ENCODE data around the gene SRSF8. TPM values are rescaled to one million over a fixed set of nuclear protein-coding genes. Genes with fewer than 3 reads are reported as not detected.
A peak's percentile ranks its signal among the peaks of the same experiment; 100 is the strongest.
"Not testable (repeated sequence)": the region's sequence is repeated elsewhere in the genome, so short reads cannot be mapped to it uniquely, and the experiment has no call there.

The SRSF8 gene
- 10 to 100 TPM; 40.4 to 46.1 TPM for total RNA-seq

- Histone ChIP-seq H3K4me3 (peak within 1 kb of the TSS; percentile 85 to 86), H3K9me3 (no peaks in the 10 kb centered on the region), H3K27ac (peak within 1 kb of the TSS; percentile 97 to 98), H3K4me1 (replicated peaks) (no peaks in the 10 kb centered on the region), H3K27me3 (replicated peaks; ENCODE audit: insufficient read depth) (no peaks in the 10 kb centered on the region), H3K36me3 (no peaks in the 10 kb centered on the region)
- peak; percentile 50 for TF ChIP-seq POLR2AphosphoS5 (IDR thresholded peaks at IDR 0.05)
- TF ChIP-seq CTCF (IDR thresholded peaks at IDR 0.05) = no peak
- WGBS = 0% methylated on average over 4 of the region's 4 CpGs
- intact Hi-C loops (cut with DNase I) = loop anchor here (5.0 kb wide), 2 partner anchors 94 to 641 kb away; partner anchors contain the start of genes CWC15 and KDM4D
- DNase-seq (ENCODE audit: low spot score) = no peak
Observed at GRCh38 chr11:95066716-95067038, at the start of gene SRSF8. Gene SRSF8 (plus strand): TSS chr11:95066919. CDS start chr11:95067227, 308 bp downstream.

GRCh38 chr11:95021468-95021867 lies 45.3 kb upstream of the SRSF8 start:
- H3K27me3 ChIP-seq (replicated peaks; ENCODE audit: insufficient read depth); H3K27ac ChIP-seq; DNase-seq (ENCODE audit: low spot score); H3K4me3 ChIP-seq; H3K9me3 ChIP-seq; H3K4me1 ChIP-seq (replicated peaks); H3K36me3 ChIP-seq; intact Hi-C loops (cut with DNase I): not testable (repeated sequence)
- WGBS = 95% methylated on average over 5 of the region's 5 CpGs

GRCh38 chr11:95024958-95025357 lies 41.8 kb upstream of the SRSF8 start, which contains the start of gene KDM4E:
Gene KDM4E (plus strand): TSS chr11:95025258. CDS start chr11:95025558, 300 bp downstream.
- WGBS = 98% methylated on average over 1 of the region's 1 CpG
- intact Hi-C loops (cut with DNase I) = no loop called here
- DNase-seq (ENCODE audit: low spot score) = no peak
- no peaks in the 10 kb centered on the region for H3K27me3 ChIP-seq (replicated peaks; ENCODE audit: insufficient read depth)
- no peak within 1 kb of the TSS for H3K4me3 ChIP-seq
- no peak for TF ChIP-seq POLR2AphosphoS5 (IDR thresholded peaks at IDR 0.05)
- no peak for TF ChIP-seq CTCF (IDR thresholded peaks at IDR 0.05)
- no peak for TF ChIP-seq POLR2A (IDR thresholded peaks at IDR 0.05)
- H3K4me1 ChIP-seq (replicated peaks) = no peaks in the 10 kb centered on the region
- H3K27ac ChIP-seq = no peak within 1 kb of the TSS
- no peaks in the 10 kb centered on the region for H3K36me3 ChIP-seq
- no peaks in the 10 kb centered on the region for H3K9me3 ChIP-seq

- H3K4me1 ChIP-seq (replicated peaks); intact Hi-C loops (cut with DNase I); H3K4me3 ChIP-seq; DNase-seq (ENCODE audit: low spot score); H3K36me3 ChIP-seq; H3K27me3 ChIP-seq (replicated peaks; ENCODE audit: insufficient read depth); H3K27ac ChIP-seq; H3K9me3 ChIP-seq: not testable (repeated sequence)
- WGBS = 61% methylated on average over 6 of the region's 9 CpGs
Observed at GRCh38 chr11:95025594-95025993, 41.1 kb upstream of the SRSF8 start.

GRCh38 chr11:95028357-95028756 lies 38.4 kb upstream of the SRSF8 start:
- no peak for TF ChIP-seq CTCF (IDR thresholded peaks at IDR 0.05)
- TF ChIP-seq POLR2A (IDR thresholded peaks at IDR 0.05) = no peak
- no peak for TF ChIP-seq POLR2AphosphoS5 (IDR thresholded peaks at IDR 0.05)
- intact Hi-C loops (cut with DNase I) = no loop called here
- WGBS = 65% methylated on average over 3 of the region's 3 CpGs
- Histone ChIP-seq H3K36me3 (no peaks in the 10 kb centered on the region), H3K9me3 (no peaks in the 10 kb centered on the region), H3K27ac (no peak overlapping the region), H3K4me3 (no peak overlapping the region), H3K4me1 (replicated peaks) (no peaks in the 10 kb centered on the region), H3K27me3 (replicated peaks; ENCODE audit: insufficient read depth) (no peaks in the 10 kb centered on the region)
- DNase-seq (ENCODE audit: low spot score) = no peak

- Histone ChIP-seq H3K4me1 (replicated peaks) (no peaks in the 10 kb centered on the region), H3K27me3 (replicated peaks; ENCODE audit: insufficient read depth) (no peaks in the 10 kb centered on the region), H3K36me3 (no peaks in the 10 kb centered on the region), H3K27ac (no peak overlapping the region), H3K9me3 (no peaks in the 10 kb centered on the region), H3K4me3 (no peak overlapping the region)
- no peak for DNase-seq (ENCODE audit: low spot score)
- intact Hi-C loops (cut with DNase I) = no loop called here
- 76% methylated on average over 1 of the region's 1 CpG for WGBS
- TF ChIP-seq POLR2AphosphoS5 (IDR thresholded peaks at IDR 0.05) (no peak), CTCF (IDR thresholded peaks at IDR 0.05) (no peak), POLR2A (IDR thresholded peaks at IDR 0.05) (no peak)
Observed at GRCh38 chr11:95033051-95033450, 33.7 kb upstream of the SRSF8 start.

Data from prostate gland (tissue), 2 donors.